ENCODE results near the gene PDE1A.
A peak's percentile ranks its signal among the peaks of the same experiment; 100 is the strongest.

PDE1A gene

DNA sequence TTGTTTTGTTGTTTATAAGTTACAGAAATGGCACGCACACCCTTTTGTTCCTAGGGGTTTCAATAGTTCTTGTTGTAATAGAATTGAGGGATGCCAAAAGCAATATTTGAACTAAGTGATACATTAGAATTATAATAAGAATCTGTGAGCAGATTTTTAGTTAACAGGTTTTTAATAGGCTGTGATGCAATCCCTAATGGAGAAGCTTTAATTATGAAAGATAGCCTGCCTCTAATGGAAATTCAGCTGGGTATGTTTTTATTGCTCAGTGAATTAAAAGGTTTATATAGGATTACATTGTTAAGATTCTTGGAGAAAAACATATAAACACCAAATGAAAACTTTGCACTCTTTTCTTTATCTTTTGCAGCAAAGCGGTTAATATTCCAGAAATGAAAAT, 310.1 kb downstream of the PDE1A start:
- Histone ChIP-seq H3K9me3 (ENCODE audit: severe bottlenecking) (no peaks in the 10 kb centered on the region), H3K4me3 (ENCODE audit: severe bottlenecking) (no peak overlapping the region), H3K27ac (ENCODE audit: poor library complexity, severe bottlenecking) (no peak overlapping the region), H3K36me3 (ENCODE audit: low read depth) (no peaks in the 10 kb centered on the region), H3K4me1 (ENCODE audit: insufficient read depth, poor library complexity, severe bottlenecking) (no peaks in the 10 kb centered on the region), H3K27me3 (ENCODE audit: insufficient read depth, poor library complexity, severe bottlenecking) (no peaks in the 10 kb centered on the region)
- DNase-seq (ENCODE audit: low spot score) (no peak), ATAC-seq (ENCODE audit: low read depth) (no peak)
- TF ChIP-seq, protein P1, sequence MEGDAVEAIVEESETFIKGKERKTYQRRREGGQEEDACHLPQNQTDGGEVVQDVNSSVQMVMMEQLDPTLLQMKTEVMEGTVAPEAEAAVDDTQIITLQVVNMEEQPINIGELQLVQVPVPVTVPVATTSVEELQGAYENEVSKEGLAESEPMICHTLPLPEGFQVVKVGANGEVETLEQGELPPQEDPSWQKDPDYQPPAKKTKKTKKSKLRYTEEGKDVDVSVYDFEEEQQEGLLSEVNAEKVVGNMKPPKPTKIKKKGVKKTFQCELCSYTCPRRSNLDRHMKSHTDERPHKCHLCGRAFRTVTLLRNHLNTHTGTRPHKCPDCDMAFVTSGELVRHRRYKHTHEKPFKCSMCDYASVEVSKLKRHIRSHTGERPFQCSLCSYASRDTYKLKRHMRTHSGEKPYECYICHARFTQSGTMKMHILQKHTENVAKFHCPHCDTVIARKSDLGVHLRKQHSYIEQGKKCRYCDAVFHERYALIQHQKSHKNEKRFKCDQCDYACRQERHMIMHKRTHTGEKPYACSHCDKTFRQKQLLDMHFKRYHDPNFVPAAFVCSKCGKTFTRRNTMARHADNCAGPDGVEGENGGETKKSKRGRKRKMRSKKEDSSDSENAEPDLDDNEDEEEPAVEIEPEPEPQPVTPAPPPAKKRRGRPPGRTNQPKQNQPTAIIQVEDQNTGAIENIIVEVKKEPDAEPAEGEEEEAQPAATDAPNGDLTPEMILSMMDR (IDR thresholded peaks at IDR 0.05; ENCODE audit: poor library complexity, severe bottlenecking), result no peak

DNA sequence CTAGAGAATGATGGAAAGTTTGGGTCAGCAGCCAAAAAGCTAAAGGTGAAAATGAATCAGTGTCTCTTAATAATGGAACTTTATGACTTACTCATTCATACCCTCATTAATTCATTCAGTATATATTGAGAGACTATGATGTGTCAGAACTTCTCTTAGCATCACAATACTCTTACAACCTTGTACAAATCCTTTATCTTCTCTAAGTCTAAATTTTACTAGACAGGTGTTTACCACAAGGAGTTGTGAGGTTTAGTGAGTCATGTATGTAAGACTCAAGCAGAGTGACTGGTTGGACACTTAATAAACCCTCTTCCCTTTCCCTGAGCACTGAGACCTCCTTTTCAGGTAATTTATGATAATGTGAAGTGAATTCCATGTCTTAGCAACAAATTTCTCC, 311.6 kb downstream of the PDE1A start:
- Histone ChIP-seq H3K4me1 (ENCODE audit: insufficient read depth, poor library complexity, severe bottlenecking) (no peaks in the 10 kb centered on the region), H3K36me3 (ENCODE audit: low read depth) (no peaks in the 10 kb centered on the region), H3K4me3 (ENCODE audit: severe bottlenecking) (no peak overlapping the region), H3K27me3 (ENCODE audit: insufficient read depth, poor library complexity, severe bottlenecking) (no peaks in the 10 kb centered on the region), H3K9me3 (ENCODE audit: severe bottlenecking) (no peaks in the 10 kb centered on the region), H3K27ac (ENCODE audit: poor library complexity, severe bottlenecking) (no peak overlapping the region)
- DNase-seq (ENCODE audit: low spot score) (no peak), ATAC-seq (ENCODE audit: low read depth) (peak; percentile 33; the same call in 1 of the 3 replicates)
- TF ChIP-seq, protein P1 (IDR thresholded peaks at IDR 0.05; ENCODE audit: poor library complexity, severe bottlenecking), result no peak

DNA sequence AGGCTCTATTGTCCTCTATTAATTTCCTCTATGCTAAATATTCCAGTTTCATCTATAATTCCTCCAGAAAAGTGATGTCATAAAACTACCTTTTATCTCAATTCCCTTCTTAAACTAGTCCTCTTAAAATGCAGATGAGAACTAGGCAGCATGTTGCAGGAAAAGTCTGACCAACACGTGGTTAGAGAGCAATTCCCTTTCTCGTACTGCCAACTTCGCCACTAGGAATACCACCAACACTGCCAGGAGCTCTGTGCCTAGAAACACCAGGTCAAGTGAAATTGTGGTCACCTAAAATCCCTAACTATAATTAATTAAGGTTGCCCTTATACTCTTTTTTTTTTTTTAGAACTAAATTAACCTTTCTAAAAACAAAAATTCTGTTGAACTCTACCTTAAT, 313.5 kb downstream of the PDE1A start:
- Histone ChIP-seq H3K27me3 (ENCODE audit: insufficient read depth, poor library complexity, severe bottlenecking) (no peaks in the 10 kb centered on the region), H3K4me3 (ENCODE audit: severe bottlenecking) (no peak overlapping the region), H3K27ac (ENCODE audit: poor library complexity, severe bottlenecking) (no peak overlapping the region), H3K36me3 (ENCODE audit: low read depth) (no peaks in the 10 kb centered on the region), H3K4me1 (ENCODE audit: insufficient read depth, poor library complexity, severe bottlenecking) (no peaks in the 10 kb centered on the region), H3K9me3 (ENCODE audit: severe bottlenecking) (no peaks in the 10 kb centered on the region)
- DNase-seq (ENCODE audit: low spot score) (no peak), ATAC-seq (ENCODE audit: low read depth) (no peak)
- TF ChIP-seq, protein P1 (IDR thresholded peaks at IDR 0.05; ENCODE audit: poor library complexity, severe bottlenecking), result no peak

DNA sequence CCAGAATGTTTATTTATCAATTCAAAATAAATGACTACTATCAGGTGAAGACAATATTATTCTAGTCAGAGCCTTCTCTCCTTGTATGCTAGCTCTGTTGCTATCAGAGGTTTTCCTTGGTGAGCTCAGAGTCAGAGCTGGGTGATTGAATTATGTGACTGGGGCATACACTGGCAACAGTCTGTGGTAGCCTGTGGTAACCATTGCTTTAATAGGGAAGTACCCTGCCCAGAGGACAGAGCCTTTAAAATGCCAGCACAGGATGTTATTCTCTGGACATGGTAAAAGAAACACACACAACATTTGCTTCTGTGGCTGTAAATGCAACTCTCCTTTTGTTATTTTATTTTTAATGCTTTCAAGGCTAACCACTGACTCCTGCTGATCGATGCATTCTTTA, 316.5 kb downstream of the PDE1A start:
- Histone ChIP-seq H3K4me3 (ENCODE audit: severe bottlenecking) (no peak overlapping the region), H3K9me3 (ENCODE audit: severe bottlenecking) (no peaks in the 10 kb centered on the region), H3K27me3 (ENCODE audit: insufficient read depth, poor library complexity, severe bottlenecking) (no peaks in the 10 kb centered on the region), H3K36me3 (ENCODE audit: low read depth) (no peaks in the 10 kb centered on the region), H3K27ac (ENCODE audit: poor library complexity, severe bottlenecking) (no peak overlapping the region), H3K4me1 (ENCODE audit: insufficient read depth, poor library complexity, severe bottlenecking) (no peaks in the 10 kb centered on the region)
- ATAC-seq (ENCODE audit: low read depth), result no peak
- TF ChIP-seq, protein P1 (IDR thresholded peaks at IDR 0.05; ENCODE audit: poor library complexity, severe bottlenecking), result no peak
- DNase-seq (ENCODE audit: low spot score), result no peak

DNA sequence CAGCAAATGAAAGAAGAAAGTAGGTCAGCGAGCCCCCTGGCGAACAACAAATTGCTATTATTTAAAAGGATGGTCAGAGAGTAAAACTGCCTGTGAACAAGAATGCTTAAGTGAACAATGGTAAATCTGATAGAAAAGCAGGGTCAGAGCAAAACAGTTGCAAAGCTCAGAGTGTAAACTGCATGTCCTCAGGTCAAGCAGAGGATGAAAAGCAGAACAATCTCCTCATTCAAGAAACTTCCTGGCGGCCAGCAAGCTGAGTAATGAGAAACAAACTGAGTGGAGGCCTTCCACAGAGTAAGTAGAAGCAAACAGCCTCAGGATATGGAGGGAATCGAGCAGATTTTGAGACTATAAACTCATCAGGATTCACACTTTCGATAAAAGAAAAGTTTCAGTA, 323.3 kb downstream of the PDE1A start:
- H3K9me3 ChIP-seq (ENCODE audit: severe bottlenecking), result no peaks in the 10 kb centered on the region
- TF ChIP-seq, protein P1 (IDR thresholded peaks at IDR 0.05; ENCODE audit: poor library complexity, severe bottlenecking), result no peak
- no peaks in the 10 kb centered on the region for H3K4me1 ChIP-seq (ENCODE audit: insufficient read depth, poor library complexity, severe bottlenecking)
- H3K27ac ChIP-seq (ENCODE audit: poor library complexity, severe bottlenecking), result no peak overlapping the region
- DNase-seq (ENCODE audit: low spot score), result no peak
- no peak for ATAC-seq (ENCODE audit: low read depth)
- no peak overlapping the region for H3K4me3 ChIP-seq (ENCODE audit: severe bottlenecking)
- H3K27me3 ChIP-seq (ENCODE audit: insufficient read depth, poor library complexity, severe bottlenecking), result no peaks in the 10 kb centered on the region
- H3K36me3 ChIP-seq (ENCODE audit: low read depth), result no peaks in the 10 kb centered on the region
